ENCODE measurements around the gene KLHL26.

GRCh38 chr19:18617562-18617961 is 19.3 kb upstream of the KLHL26 start:
- TF ChIP-seq POLR2A (IDR thresholded peaks at IDR 0.05), result no peak
- TF ChIP-seq, protein P1, sequence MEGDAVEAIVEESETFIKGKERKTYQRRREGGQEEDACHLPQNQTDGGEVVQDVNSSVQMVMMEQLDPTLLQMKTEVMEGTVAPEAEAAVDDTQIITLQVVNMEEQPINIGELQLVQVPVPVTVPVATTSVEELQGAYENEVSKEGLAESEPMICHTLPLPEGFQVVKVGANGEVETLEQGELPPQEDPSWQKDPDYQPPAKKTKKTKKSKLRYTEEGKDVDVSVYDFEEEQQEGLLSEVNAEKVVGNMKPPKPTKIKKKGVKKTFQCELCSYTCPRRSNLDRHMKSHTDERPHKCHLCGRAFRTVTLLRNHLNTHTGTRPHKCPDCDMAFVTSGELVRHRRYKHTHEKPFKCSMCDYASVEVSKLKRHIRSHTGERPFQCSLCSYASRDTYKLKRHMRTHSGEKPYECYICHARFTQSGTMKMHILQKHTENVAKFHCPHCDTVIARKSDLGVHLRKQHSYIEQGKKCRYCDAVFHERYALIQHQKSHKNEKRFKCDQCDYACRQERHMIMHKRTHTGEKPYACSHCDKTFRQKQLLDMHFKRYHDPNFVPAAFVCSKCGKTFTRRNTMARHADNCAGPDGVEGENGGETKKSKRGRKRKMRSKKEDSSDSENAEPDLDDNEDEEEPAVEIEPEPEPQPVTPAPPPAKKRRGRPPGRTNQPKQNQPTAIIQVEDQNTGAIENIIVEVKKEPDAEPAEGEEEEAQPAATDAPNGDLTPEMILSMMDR (IDR thresholded peaks at IDR 0.05), result no peak
